Stimulated activated CD8-positive, alpha-beta memory T cell treated with anti-CD3 and anti-CD28 coated beads, Interleukin-15, amount 100 ng/mL, for 24 hours (primary cell): ENCODE results near the gene LEMD2.

Source experiments
- DNase-seq: peaks from one replicate; pipeline ENCODE4 v3.0.0-alpha.2; 2020; ENCODE audit warnings: low read depth

Gene LEMD2

DNA sequence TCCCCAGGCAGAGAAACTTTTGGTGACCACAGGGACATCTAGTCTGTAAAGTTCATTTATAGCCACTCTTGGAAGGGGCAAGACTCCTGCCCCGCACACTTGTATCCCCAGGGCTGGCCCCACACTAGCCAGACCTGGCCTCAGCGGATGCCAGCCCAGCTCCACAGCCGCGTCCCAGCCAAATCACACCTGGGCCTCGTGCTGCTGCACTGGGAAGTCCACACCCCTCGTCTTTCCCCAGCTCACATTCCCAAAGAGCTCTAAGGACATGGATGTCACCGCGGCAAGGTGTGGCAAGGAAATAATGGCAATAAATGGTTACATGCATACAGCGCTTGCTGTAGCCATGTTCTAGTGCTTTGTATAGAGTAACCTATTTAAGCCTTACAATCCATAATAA is 50.8 kb downstream of the LEMD2 start:
- no peak for DNase-seq

DNA sequence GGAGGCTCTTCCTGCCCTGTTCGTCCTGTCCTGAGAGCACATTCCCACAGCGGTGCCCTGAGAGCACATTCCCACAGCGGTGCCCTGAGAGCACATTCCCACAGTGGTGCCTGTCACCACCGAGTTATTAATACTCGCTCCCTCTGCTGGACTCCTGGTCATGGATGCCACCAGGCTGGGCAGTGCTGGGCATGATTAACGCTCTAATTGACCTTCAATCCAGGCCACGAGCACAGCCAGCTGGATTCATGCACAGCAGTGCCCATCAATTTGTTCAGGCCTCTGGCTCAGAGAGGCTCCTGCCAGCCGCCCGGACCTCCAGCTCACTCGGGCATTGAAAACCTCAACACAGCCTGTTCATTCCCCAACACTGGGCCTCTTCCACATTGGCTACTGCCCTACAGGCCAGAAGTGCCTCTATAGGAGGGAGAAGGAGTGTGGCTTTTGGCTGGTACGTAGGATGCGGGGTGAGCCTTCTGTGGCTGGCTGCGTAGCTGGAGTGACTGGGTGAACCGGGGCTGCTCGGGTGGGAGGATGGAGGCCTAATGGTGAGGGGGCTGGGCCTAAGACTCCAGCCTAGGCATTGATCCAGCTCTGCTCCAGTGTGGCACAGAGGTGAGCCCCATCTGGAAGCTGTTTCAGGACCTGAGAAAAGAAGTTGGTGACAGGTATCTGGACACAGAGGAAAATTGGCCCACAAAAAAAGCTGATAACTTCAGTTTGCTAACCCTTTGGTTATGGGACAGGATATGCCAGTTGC is 51.5 kb downstream of the LEMD2 start:
- DNase-seq = no peak

DNA sequence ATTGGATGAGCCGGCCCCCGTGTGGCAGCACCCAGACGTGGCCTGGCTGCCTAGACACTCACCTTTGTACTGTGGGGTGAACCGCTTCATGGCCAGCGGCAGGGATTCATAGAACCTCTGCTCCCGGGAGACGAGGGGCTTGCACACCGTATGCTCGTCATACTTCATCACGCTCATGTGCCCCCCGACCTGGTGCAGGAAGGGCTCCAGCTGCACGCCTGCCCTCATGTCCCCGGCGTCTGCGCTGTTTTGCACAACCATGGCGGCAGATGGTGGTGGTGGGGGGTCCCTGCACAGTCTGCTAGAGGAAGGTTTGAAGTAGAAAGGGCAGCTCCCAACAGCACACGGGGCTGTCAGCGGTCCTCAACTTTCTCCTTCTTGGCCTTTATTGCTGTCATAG is 53.7 kb downstream of the LEMD2 start:
- no peak for DNase-seq

DNA sequence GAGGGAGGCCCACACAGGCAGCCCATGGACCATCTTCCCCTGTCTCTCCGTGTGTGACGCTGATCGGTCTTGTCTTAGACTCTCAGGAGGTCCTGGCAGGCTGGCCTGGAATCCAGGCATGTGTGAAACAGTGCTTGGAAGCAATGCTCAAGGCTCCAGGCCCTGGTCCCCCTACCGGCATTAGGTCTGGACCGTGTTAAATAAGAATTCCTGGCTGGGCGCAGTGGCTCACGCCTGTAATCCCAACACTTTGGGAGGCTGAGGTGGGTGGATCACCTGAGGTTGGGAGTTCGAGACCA is 55.3 kb downstream of the LEMD2 start:
- no peak for DNase-seq

DNA sequence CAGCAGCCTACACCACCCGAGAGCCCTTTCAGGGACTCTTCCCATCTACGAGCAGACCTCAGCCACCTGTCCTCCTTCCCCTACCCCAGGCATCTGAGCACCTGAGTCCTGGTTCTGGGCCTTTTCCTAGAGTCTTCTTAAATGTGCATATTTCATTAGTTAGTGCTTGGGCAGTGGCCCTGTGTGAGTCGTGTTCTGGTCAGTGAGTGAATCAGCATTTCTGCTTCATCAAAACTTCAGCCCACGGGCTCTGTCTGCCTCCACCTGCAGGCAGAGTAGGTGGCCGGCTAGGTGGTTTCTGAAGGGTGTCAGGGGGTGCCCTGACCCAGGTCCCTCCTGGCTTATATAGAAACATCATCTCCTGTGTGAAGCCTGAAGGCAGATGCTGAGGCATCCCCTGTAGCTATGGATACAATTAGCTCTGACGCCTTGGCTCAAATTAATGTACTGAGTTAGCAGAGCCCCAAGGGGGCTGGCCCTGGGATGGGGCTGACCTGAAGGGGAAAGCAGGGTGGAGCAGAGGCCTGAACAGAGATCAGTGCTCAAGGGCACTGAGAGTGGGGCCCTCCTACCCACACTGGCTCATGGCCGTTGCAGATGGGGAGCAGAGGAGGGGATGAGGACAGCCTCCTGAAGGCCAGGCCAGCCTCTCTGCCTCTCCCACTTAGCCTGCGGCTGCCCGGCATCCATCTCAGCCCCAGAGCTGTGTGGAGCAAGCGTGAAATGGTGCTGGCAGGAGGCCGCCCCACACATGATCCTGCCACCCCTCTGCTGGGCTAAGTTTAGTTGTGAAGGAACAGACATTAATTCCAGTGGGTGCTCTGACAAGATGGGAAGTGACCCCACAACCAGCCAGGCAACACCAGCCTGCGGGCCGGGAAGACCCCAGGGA is 55.9 kb downstream of the LEMD2 start:
- no peak for DNase-seq

DNA sequence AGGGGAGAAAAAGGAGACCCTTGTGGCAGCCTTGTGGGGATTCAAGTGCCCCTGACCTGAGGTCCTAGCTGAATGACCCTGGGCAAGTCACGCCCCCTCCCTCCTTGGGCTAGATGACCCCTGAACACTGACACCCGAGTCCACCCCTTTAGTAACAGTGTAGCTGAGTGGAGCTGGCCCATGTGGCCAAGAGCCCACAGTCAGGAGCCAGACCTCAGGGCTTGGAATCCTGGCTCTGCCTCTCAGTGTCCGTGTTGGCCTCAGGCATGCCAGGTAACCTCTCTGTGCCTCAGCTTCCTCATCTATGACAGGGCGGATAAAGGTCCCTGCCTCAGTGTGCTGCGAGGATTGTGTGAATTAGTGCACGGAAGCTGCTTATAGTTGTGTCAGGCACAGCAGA is 56.5 kb downstream of the LEMD2 start:
- no peak for DNase-seq

DNA sequence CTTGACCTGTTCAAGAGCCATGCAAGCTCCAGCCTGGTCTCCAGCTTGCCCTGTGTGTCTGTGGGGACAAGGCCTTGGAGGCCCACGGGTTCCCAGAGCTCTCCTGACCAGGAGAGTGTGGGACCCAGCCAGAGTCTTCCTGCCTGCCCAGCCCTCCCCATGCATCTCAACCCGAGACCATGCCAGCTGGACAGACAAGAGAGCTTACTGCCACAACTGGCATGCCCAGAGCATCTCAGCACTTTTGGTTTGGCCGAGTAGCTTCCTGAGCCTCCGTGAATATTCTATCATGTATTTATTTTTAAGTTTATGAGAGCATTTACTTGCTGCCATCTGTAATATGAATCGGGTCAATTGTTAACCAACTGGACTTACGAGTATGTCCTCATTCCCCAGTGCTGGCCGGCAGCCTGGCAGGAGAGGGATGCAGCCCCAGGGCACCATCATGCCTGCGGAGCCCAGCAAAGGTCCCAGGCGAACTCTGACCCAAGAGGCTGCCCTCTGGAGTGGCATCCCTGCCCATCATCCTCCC is 57.1 kb downstream of the LEMD2 start:
- DNase-seq = no peak

DNA sequence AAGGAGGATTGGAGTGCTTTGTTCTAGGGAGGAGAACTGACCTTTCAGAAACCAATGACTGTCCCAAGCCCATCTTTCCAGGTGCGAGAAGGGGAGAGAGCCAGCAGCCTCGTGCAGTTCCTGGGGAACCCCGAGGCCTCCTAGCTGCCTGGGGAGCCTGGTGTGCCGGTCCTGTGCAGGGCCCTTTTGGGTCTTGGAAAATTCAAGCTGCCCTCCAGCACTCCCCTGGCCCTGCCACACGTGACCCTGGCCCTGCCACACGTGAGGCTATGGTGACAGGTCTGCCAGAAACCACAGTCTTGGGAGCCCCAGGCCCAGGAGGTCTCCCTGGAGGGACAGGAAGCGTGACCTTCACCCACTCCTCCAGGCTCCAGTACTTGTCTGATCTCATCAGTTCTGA is 57.9 kb downstream of the LEMD2 start:
- no peak for DNase-seq

DNA sequence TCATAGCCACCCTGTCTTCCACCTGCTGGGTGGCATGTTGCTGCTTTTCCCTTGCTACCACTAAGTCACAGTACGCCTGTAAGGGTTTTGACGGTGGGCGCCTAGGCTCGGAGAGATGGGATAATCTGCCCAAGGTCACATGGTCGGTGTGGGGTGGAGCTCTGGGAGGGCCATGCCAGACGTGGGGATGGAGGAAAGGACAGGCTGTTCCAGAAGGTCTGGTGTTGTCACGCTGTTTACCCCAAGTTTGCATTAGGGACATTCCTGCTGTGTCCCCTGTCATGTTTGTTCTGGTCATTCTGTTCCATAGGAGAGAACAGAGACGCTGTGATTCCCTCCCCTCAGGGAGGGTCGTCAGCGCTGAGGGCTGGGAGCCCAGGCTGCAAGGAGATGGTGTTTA is 58.3 kb downstream of the LEMD2 start:
- DNase-seq = no peak

DNA sequence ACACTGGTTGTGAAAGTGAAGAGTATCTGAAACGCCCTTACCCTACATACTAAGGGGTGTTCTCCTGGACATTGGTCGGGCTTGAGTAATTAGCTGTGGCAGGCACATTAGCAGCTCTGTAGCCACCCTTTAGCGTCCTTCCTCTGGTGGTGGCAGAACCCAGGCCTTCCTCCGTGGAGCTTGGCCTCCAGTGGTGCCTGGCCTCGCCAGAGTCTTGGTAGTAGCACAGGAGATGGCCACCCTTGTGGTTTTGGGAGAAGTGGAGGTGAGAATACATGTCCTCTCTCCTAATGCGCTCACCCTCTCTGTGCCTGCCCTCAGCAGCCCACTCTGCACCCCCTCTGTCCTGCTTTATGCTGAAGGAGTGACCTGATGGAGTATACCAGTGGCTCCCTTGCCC is 59.9 kb downstream of the LEMD2 start:
- no peak for DNase-seq

DNA sequence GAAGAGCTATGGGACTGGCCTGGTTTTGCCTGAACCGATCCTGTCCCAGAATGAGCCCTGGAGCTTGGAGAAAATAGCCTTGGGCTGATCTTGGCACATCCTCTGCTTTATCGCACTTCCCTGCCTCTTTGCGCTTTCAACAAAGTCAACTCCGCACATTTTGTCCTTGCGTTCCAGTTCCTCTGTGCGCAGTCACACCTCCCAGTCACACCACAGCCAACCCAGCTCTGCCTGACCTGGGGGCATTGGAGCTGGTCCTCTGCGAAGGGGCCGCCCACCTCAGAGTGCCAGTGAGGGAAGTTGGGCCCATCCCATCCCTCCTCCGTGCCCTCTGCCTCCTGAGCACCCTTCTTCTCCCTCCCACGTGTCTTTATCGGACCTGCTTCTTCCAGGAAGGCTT is 60.5 kb downstream of the LEMD2 start:
- DNase-seq = no peak

DNA sequence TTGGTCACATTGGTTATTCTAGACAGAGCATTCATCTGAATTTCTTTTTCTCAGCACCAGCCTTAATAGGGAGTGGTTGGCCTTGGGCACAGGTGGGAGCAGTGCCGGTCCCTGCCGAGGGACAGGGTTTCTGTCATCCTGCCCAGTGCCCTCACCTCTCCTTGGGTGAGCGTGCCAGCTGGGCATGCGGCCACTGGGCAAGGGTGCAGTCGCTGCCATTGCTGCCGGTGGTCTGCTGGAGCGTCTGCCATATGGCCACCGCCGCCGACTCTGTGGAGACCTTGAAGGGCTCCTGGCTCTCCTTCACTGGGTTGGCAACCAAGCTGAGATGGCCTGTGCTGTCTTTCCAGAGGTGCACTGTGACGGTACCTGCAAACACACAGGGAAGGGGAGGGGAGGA is 61.0 kb downstream of the LEMD2 start:
- no peak for DNase-seq

DNA sequence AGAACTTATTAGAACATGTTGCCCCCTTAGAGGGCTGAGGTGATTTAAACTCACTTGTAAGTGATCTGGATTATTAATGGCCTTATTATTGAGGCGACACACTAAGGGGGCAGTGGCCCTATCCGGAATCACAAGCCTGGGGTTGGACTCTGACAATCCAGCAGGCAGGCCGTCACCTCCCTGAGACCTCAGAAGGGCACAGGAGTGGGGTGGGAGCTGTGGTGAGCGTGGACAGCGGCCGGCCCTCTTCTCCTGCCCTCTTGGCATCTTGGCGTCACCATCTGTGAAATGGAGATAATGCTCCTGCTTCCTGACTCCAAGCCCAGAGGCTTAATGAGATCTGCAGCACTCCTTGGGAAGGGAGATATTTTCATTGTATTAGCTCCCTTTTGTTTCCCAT is 61.8 kb downstream of the LEMD2 start:
- DNase-seq = no peak

DNA sequence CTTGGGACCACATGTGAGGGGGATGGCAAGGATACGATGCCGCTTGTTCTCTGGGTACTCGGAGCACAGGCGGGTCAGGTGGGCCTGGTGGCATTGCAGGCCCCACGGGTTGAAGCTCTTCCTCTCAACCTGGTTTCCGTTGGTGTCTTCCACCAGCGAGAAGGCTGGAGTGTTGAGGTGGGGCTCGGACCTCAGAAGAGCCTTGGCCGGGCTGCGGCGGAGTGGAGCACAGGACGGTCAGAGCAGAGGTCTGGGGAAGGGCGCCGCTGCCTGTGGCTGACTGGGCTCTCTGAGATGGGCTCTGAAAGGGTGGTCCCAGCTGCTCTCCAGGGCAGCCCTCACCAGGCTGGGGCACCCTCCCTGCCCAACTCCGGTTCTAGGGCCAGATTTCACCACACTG is 62.2 kb downstream of the LEMD2 start:
- DNase-seq = no peak

DNA sequence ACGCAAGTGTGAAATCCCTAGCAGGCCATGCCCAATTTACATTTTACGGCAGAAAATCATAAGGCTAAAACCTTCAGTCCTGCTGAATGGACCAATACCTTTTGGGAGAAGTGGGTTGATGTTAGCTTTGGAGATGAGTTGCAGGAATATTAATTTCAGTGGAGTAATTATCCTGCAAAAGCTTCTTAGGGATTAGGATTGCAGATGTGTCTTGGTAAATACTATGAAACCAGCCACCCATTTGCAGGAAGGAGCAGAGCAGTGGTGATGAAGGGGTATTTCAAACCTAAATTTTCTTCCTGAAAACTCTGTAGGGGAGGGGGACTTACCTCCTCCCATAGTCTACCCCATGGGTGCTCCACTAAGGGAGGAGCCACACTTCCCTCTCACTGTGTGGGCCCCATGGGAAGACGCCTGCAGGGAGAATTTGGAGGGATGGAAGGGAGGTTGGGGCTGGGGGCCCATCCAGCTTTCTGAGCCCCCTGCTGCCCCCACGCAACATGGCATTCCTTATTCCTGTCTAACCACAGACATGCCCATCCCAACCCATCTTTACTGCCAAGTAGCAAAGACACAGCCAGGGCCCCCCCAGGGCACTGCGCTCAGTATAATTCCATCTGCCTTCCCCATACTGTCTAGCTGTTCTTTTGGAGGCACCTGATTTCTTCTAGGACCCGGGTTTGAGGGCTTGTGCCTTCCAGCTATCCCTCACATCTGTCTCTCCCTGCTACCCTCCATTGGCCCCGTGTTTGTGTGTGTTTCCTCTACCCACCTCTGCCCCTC is 62.8 kb downstream of the LEMD2 start:
- DNase-seq = no peak

DNA sequence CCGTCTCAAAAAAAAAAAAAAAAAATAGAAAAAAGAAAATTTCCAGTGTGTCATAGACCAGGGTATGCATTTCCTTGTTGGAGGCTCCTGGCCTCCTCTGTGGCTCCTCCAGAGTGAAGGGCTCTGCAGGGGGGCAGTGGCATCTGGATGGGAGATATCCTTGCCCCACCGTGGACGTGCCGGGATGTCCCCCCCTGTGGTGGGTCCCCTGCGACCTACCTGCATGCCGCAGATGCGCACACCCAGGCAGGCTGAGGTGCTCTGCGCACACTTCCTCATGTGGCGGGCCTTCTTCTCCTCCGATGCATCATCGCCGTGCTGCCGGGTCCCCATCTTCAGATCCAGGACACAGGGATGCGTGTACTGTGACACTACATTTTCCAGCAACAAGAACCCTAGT is 63.7 kb downstream of the LEMD2 start:
- no peak for DNase-seq

DNA sequence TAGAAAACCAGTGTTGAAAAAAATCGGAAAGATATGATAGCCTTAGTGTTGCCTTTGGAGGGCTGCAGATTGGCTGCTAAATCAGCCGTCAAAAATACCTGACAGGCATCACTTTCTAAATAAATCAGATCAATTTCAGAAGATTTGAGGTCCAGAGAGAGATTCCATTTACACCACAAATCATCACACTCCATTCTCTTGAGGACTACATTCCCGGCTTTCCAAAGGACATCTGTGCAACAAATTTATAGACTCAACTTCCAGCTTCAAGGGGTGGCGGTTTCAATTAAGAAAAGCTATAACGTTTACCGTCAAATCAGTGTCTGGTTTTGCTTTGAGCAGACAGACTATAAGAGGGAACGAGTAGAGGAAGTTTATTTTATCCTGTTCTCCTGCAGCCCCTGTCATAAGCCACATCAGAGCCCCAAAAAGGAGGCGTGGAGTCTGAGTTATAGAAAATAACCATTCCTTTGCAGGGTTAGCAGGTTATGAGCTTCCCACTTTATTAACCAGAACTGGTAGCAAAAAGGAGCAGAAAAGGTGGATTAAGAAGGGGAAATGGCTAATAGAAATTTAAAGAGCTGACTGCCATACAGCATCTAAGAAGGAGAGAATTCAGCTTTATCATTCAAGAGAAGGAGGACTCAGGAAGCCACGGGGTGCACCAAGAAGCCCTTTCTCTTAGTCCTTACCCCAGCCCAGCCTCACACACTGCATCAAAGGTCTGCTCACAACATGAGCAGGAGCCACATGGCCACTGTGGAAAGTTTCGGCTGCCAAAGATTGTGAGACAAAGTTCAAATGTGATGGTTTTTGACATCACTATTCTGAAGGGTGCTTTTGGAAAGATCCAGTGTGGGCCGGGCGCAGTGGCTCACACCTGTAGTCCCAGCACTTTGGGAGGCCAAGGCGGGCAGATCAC is 64.6 kb downstream of the LEMD2 start:
- DNase-seq = no peak

DNA sequence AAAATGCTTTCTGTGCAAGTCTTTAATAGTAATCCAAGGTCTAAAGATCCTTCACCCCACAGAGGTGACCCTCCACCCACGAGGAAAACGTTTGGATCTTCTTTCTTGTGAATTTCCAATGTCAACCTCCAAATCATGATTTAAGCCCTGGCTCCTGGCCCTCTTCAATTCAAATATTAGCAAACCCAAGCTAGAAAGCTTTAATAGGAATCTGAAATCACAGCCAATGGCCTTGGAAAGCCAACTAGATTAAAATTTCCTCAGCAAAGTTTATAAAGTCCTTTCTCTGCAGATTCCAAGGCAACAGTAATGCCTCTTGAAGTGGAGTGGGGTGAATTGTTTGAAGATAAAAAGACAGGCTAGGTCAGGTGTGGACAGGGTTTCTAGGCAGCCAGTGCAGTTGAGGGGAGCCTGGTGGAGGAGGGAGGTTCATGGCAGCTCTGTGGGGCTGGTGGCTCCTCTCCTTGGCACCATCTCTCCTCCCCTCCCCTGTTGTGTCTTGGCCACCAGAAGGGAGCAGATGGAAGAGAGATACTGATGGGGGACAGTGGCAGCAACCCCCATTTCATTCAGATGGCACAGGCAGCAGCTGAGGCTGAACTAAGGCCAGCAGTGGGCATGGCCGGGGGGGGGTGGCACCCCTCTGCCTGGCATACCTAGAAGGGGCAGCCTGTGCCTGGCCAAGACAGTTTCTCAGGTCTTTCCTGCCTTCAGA is 65.4 kb downstream of the LEMD2 start:
- no peak for DNase-seq

DNA sequence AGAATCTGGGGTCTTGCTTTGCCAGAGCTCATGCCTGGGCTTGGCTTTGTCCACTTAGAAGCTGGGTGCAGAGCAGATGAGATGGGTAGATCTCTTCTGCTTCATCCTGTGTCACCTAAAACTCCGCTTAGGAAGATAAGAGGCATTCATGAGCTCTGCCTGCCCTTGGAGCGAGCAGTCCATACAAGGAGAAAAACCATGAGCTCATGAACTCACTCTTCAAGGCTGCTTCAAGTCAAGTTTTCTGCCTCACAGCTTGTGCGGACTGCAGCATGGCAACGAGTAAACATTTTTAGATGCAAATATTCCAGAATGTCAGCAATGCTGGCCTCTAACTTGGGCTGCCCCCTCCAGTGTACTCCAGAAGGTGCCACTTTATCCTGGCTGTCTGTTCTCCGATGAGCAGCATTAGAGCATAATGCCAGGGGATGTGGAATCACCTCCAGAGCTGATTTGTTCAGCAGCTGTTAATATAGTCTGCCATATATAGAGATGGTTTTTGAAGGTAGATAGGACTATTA is 66.8 kb downstream of the LEMD2 start:
- no peak for DNase-seq

DNA sequence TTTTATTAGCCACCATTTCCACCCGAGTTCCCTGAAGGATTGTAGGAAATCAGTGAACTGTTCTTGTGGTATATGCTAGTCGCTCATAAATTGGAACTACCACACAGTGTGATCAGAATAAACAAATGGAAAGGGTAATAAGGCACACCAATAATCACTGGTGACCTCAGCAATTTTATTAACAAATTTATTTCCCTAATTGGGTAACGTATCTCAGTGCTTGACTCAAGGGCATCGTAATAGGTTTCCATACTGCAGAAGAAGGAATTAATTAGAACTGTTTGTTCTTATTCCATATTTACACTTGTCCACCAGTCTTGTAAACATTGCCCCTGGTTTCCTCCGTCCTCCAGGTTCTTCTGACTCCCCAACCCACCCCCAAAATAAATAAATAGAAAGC is 67.4 kb downstream of the LEMD2 start:
- no peak for DNase-seq
